C4-2B (cell line): ENCODE results near the gene RO60.

Source experiments
- CTCF ChIP-seq: fragments of 450-650 bp; conservative IDR thresholded peaks from 2 replicates; pipeline ENCODE4 v1.5.1; 2017; ENCODE audit warnings: mild to moderate bottlenecking
- ZFX ChIP-seq: fragments of 450-650 bp; IDR thresholded peaks from 2 replicates; pipeline ENCODE4 v1.6.1; 2017

DNA sequence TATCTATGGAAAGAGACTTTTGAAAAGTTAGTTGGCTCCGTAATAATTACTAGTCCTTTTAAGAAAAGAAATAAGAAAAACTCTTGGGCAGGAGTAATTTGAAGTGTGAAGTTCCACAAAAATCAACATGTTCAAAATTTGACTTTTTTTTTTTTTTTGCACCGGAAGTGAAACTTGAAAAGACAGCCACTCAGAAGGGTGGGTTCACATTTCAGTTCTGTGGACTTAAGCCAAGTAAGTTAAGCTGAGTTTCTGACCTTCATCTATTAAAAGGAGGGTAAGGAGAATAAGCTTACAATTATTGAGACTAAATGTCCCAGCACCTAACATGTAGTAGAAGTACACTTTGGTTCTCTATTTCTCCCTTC is 11.0 kb downstream of the RO60 start:
- TF ChIP-seq CTCF (peak; percentile 29), ZFX (no peak)
